GM18868 (cell line): ENCODE data around the gene TNFRSF13B.
"Not testable (repeated sequence)": the region's sequence is repeated elsewhere in the genome, so short reads cannot be mapped to it uniquely, and the experiment has no call there.

Experiments
- ATAC-seq: cut with Tn5 transposase; IDR thresholded peaks from one replicate; pipeline ENCODE4 v1.9.1; 2021; ENCODE audit warnings: mild to moderate bottlenecking, moderate library complexity; ENCODE audit not compliant: unreplicated experiment

The TNFRSF13B gene

DNA sequence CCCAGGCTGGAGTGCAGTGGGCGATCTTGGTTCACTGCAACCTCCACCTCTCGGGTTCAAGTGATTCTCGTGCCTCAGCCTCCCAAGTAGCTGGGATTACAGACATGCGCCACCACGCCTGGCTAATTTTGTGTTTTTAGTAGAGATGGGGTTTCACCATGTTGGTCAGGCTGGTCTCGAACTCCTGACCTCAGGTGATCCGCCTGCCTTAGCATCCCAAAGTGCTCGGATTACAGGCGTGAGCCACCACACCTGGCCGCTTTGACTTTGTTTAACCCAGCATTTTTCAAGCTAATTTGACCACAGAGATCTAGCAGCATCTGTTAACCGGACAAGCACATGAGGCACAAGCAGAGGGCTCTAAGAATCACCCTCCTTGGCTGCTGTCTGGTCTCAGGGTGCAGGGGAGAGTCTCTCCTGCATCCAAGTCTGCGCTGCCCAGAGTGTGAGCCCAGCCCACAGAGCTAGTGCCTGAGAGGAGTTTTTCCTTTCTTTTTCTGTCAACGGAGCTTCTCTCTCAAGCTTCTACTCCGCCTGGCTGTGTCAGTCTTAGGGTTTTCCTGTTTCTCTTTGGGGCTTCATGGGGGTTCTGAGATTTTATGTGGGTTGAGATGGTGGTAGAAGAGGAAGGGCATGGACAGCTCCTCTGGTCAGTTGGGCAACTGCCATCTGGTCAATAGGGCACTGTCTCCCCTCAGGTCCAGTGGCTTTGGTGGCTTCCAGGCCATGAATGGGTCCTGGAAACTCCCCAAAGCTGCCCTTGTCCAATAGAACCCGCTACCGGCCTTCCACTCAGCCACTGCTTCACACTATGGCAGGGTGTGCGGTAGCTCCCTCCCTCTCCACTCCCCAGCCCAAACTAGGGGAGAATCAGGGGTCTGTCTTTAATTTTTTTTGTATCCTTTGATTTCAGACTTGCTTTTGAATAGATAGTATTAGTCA, 59.6 kb downstream of the TNFRSF13B start:
- no peak for ATAC-seq

DNA sequence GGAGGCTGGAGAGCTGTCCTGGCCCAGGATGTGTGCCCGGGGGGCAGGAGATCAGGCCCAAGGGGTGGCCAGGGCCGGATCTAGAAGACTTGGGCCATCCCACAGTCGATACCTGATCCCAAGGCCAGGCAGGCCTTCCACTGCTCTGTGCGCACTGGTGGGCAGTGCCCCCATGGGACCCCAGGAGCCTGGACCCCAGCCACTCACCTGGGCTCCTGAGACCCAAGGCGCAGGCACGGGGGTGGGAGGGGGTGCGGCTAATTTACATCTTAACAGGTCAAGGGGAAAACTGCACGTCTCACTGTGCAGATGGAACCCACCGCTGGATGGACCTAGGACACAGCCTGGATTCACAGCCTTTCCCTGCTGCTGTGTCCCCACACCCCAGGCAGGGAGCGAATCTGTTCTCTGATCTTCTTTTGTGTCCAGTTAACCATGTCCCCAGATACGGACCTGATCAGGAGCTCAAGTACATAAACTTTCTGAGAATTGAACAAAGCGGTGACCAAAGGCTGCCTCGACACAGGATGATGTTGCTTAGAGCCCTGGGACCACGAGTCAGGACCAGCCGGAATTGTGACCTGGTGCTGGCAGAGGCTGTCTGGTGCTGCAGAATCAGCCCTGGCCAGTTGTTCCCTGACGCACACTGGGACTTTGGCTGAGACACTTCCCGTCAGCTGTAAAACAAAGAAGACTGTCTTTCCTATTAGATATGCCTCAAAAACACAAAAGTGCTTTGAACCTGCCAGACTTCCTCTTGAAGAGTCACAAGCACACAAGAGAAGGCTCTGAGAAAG, 60.6 kb downstream of the TNFRSF13B start:
- no peak for ATAC-seq

DNA sequence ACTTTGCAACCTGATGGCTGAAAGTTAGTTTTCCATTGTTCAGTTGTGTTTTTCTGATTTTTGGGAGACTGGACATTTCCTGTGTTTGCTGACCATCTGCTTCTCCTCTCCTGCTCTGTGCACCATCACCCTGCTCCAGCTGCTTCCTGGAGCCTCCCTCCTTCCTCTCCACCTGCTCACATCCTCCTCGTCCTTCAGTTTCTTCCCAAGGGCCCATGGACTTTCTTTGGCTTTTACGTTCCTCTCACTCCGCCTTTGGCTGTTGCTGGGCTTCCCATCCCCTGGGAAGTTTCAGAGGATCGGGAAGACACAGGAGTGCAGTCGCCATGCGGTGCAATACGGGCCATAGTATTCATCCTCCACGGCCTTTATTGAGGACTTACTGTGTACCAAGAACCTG, 61.6 kb downstream of the TNFRSF13B start:
- ATAC-seq: no peak

DNA sequence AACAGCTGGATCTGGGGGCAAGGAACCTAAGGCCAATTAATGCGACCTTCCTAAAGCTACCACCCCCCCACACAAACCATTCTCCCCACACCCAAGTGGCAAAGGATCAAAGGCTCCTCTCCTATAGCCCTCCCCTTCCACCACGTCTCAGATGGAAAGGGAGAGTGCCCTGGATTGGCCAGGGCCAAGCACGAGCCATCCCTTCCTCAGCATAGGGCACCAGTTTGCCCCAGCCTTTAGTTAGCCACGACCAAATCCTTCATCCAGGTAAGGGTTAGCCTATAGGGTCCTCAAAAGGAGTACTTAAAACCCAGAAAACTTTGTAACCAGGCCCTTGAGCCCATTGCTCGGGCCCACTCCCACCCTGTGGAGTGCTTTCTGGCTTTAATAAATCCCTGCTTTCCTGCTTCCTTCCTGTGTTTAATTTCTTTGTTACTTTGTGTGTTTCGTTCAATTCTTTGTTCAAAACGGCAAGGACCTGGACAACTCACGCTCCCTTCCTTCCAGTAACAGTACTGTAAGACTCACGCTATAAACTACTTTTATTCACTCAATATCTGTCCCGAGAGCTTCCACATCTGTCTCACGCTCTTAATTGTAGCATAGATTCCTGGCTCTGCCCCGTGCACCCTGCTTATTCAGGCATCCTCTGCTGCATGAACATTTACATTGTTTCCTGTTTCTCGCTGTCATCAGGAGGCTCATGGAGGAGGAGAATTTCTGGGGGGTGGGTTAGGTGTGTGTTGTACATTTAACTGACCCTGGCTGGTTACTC, 62.3 kb downstream of the TNFRSF13B start:
- no peak for ATAC-seq

DNA sequence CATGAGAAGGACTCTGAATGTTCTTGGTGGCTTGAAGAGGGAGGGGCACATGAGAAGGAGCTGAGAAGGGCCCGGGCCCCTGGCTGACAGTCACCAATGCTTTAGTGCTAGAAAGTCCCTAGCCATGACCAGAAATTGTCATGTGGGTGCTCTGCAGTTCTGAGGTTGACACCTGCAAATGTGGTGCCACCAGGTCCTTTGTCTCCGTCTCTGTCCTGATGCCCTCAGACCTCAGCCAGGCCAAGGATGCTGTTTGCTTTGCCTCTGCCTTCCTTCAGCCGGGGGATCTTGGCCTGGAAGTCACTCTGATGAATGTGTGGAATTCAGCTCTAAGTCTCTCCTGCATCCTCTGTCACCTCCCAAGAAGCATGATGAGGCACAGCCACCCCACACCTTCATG, 63.6 kb downstream of the TNFRSF13B start:
- ATAC-seq: no peak

DNA sequence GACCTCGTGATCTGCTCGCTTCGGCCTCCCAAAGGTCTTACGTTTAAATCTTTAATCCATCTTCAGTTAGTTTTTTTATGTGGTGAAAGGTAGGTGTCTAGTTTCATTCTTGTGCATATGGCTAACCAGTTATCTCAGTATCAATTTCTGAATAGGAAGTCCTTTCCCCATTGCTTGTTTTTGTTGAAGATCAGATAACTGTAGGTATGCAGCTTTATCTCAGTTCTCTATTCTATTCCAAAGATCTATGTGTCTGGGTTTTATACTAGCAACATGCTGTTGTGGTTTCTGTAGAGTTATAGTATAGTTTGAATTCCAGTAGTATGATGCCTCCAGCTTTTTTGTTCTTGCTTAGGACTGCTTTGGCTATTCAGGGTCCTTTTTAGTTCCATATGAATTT, 65.2 kb downstream of the TNFRSF13B start:
- ATAC-seq: no peak

DNA sequence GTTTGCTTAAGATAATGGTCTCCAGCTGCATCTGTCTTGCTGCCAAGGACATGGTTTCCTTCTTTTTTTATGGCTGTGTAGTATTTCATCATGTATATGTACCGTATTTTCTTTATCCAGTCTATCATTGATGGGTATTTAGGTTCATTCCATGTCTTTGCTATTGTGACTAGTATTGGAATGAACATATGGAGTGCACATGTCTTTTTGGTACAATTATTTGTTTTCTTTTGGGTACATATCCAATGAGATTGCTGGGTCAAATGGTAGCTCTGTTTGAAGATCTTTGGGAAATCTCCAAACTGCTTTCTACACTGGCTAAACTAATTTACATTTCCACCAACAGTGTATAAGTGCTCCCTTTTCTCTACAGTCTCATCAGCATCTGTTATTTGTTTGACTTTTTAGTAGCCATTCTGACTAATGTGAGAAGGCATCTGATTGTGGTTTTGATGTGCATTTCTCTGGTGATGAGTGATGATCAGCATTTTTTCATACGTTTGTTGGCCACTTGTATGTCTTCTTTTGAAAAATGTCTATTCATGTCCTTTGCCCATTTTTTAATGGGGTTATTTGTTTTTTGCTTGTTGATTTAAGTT, 66.2 kb downstream of the TNFRSF13B start:
- ATAC-seq: no peak

DNA sequence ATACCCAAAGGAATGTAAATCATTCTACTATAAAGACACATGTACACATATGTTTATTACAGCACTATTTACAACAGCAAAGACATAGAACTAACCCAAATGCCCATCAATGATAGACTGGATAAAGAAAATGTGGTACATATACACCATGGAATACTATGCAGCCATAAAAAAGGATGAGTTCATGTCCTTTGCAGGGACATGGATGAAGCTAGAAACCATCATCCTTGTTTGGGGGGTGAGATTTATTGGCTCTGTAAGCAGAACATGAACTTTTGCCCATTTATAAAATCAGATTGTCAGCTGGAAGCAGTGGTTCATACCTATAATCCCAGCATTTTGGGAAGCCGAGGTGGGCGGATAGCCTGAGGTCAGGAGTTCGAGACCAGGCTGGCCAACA, 68.8 kb downstream of the TNFRSF13B start:
- not testable (repeated sequence) for ATAC-seq

DNA sequence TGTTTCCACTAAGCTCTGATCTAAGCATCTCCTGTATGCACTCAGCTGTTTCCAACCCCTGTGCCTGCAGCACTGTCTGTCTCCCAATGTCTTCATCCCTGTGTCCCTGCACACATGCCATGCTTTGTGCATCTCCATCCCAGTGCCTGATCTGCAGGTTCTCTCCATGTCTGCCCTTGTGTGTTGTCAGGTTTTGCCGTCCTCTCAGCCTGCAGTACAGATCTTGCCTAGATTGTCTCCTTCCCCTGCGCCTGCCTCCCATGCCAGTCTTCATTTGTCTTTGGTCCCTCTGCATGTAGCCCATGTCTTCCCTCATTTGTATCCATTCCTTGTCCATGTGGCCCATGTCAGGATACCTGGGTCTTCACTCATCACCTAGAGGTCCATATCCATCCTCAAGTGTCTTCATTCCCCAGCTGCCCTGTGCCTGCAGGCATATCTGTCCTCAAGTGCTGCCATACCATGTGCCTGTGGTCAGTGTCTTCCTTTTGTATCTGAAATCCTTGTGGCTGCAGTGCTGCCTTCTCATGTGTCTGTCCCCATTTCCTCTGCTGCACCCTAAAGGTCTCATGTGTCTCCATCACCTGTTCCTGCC, 71.5 kb downstream of the TNFRSF13B start:
- ATAC-seq: no peak

DNA sequence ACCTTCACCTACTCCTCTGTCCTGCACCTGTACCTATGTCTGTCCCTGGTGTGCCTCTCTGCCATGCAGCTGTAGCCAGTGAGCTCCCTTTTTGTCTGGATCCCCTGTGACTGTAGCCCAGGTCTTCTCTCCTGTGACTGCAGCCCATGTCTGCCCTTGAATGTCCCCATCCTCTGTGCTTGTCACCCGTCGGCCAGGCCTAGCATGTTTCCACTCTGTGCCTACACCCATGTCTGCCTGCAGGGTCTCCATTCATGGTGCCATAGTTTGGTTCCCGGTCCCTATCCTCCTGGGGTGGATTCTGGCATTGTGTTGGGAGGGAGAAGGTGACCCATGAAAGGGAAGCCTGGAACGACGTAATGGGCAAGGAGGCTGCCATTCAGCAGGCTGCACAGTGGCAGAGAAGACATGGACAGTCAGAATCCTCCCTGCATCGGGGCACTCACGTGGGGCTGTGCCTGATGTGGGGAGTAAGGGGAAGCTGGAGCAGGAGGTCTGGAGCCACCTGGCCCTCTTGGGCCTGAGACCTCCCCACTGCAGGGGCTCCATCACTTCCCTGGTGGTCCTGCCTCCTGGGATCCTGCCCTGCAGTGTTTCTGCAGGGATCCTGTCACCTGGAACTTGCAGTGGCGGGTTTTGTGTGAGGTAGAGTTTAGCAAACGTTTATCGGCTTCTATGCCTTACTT, 74.6 kb downstream of the TNFRSF13B start:
- not testable (repeated sequence) for ATAC-seq

DNA sequence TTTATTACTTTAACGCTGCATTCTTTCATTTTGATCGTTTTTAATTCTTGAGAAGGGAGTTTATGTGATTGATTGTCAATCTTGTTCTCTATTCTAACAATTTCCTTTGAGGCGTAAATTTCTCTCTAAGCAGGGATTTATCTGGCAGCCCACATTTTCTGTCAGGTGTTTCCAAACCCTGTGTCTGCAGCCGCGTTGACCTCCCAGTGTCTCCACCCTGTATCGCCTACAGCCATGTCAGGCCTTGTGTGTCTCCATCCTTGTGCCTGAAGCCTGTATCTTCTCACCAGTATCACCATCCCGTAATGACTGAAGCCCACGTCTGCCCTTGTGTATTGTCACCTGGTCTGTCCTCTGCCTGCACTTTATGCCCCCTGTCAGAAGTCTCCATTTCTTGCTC, 75.7 kb downstream of the TNFRSF13B start:
- not testable (repeated sequence) for ATAC-seq

DNA sequence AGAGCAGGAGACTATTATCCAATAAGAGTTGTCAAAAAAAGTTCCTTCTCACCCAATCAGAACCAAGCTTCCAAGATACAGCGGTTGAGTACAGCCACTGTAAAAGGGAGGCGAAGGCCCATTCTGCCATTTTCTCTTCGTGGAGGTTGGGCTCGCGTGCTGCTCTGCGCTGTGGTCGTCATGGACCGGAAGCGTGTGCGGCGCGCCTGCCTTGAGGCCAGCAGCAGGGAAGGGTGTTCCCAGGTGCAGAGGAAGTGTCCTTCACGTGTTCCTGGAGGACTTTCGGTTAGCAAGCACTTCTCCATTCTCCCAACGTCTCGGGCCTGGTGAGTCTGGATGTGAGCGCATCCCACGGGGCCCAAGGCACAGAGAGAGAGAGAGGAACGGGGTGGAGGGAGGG, 78.4 kb downstream of the TNFRSF13B start:
- not testable (repeated sequence) for ATAC-seq

DNA sequence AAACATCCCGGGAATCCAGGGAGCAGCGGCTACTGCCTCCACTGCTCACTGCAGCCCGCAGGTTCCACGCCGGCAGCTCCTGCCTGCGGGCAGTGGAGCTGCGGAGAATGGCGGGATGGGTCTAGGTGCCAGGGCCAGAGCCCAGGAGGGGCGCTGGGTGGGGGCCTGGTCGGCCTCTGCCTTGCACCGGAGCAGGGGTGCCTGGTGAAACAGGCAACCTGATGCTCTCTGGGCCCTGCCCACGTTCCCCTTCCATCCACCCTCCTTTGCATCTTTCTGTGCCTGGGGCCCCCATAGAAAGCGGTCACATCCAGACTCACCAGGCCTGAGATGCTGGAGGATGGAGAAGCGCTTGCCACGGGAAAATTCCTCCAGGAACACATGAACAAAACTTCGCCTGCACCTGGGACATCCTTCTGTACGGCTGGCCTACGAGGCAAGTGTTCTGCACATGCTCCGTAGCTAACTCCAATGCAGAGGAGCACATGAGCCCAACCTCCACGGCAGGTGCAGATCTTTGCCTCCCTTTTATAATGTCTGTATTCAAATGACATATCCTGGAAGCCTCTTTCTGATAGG, 79.0 kb downstream of the TNFRSF13B start:
- ATAC-seq: not testable (repeated sequence)

DNA sequence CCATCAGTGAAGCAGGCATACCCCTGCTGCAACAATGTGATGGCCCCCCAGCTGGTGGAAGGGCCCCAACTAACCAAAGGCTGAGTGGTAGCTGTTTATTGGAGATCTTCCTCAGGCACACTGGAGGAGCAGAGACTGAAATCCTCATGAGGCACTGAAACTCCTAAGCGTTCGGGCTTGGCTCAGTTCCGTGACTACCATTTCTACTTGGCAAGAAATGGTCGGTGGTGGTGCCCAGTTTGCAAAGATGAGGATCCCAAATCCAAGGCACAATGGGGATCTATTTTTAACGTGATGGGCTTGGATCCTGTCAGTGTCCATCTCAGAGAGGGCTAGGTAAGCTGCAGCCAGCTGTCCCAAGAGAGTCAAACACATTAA, 82.8 kb downstream of the TNFRSF13B start:
- no peak for ATAC-seq
